Neural cell (in vitro differentiated cells): ENCODE data around the gene GPC5.

Experiments
- EP300 ChIP-seq: fragments of 450-650 bp; conservative IDR thresholded peaks from 2 replicates; pipeline ENCODE4 v1.6.1; 2014; ENCODE audit warnings: antibody characterized with exemption, mild to moderate bottlenecking, moderate library complexity; ENCODE audit not compliant: poor library complexity, severe bottlenecking
- EZH2 ChIP-seq: fragments of 200-600, 300-800 bp; shearing (Covaris generic), sonication (generic); IDR thresholded peaks from 2 replicates; pipeline ENCODE4 v1.6.1; 2014; ENCODE audit warnings: antibody characterized with exemption, low read length, borderline replicate concordance, mild to moderate bottlenecking; ENCODE audit not compliant: insufficient read depth, poor library complexity, severe bottlenecking
- MXI1 ChIP-seq: fragments of 450-650 bp; conservative IDR thresholded peaks from 2 replicates; pipeline ENCODE4 v1.6.1; 2014; ENCODE audit warnings: antibody characterized with exemption, mild to moderate bottlenecking; ENCODE audit not compliant: poor library complexity, severe bottlenecking
- POLR2AphosphoS5 ChIP-seq: IDR thresholded peaks from 2 replicates; pipeline ENCODE4 v1.6.1; 2012
- RAD21 ChIP-seq: fragments of 450-650 bp; conservative IDR thresholded peaks from 2 replicates; pipeline ENCODE4 v1.6.1; 2014; ENCODE audit warnings: antibody characterized with exemption, mild to moderate bottlenecking, moderate library complexity
- SMC3 ChIP-seq: fragments of 450-650 bp; conservative IDR thresholded peaks from 2 replicates; pipeline ENCODE4 v1.6.1; 2014; ENCODE audit warnings: antibody characterized with exemption, mild to moderate bottlenecking, moderate library complexity; ENCODE audit not compliant: poor library complexity
- TAF1 ChIP-seq: IDR thresholded peaks from 2 replicates; pipeline ENCODE4 v1.6.1; 2012; ENCODE audit warnings: low read depth
- TF ChIP-seq, protein P1 (sequence below): fragments of 450-650 bp; IDR thresholded peaks from 2 replicates; pipeline ENCODE4 v1.5.1; 2014; ENCODE audit warnings: antibody characterized with exemption, mild to moderate bottlenecking, moderate library complexity; ENCODE audit not compliant: poor library complexity, severe bottlenecking
- TF ChIP-seq, protein P2 (sequence below): IDR thresholded peaks from 2 replicates; pipeline ENCODE4 v1.6.1; 2012; ENCODE audit warnings: borderline replicate concordance

GRCh38 chr13:91714855-91715254 lies 316.4 kb downstream of the GPC5 start:
- TF ChIP-seq RAD21 (no peak), TAF1 (no peak), EP300 (no peak), POLR2AphosphoS5 (no peak), SMC3 (no peak), EZH2 (no peak), MXI1 (no peak)
- TF ChIP-seq, protein P1, sequence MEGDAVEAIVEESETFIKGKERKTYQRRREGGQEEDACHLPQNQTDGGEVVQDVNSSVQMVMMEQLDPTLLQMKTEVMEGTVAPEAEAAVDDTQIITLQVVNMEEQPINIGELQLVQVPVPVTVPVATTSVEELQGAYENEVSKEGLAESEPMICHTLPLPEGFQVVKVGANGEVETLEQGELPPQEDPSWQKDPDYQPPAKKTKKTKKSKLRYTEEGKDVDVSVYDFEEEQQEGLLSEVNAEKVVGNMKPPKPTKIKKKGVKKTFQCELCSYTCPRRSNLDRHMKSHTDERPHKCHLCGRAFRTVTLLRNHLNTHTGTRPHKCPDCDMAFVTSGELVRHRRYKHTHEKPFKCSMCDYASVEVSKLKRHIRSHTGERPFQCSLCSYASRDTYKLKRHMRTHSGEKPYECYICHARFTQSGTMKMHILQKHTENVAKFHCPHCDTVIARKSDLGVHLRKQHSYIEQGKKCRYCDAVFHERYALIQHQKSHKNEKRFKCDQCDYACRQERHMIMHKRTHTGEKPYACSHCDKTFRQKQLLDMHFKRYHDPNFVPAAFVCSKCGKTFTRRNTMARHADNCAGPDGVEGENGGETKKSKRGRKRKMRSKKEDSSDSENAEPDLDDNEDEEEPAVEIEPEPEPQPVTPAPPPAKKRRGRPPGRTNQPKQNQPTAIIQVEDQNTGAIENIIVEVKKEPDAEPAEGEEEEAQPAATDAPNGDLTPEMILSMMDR = no peak
- TF ChIP-seq, protein P2, sequence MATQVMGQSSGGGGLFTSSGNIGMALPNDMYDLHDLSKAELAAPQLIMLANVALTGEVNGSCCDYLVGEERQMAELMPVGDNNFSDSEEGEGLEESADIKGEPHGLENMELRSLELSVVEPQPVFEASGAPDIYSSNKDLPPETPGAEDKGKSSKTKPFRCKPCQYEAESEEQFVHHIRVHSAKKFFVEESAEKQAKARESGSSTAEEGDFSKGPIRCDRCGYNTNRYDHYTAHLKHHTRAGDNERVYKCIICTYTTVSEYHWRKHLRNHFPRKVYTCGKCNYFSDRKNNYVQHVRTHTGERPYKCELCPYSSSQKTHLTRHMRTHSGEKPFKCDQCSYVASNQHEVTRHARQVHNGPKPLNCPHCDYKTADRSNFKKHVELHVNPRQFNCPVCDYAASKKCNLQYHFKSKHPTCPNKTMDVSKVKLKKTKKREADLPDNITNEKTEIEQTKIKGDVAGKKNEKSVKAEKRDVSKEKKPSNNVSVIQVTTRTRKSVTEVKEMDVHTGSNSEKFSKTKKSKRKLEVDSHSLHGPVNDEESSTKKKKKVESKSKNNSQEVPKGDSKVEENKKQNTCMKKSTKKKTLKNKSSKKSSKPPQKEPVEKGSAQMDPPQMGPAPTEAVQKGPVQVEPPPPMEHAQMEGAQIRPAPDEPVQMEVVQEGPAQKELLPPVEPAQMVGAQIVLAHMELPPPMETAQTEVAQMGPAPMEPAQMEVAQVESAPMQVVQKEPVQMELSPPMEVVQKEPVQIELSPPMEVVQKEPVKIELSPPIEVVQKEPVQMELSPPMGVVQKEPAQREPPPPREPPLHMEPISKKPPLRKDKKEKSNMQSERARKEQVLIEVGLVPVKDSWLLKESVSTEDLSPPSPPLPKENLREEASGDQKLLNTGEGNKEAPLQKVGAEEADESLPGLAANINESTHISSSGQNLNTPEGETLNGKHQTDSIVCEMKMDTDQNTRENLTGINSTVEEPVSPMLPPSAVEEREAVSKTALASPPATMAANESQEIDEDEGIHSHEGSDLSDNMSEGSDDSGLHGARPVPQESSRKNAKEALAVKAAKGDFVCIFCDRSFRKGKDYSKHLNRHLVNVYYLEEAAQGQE = no peak
